SK-N-SH (cell line): Measurements from ENCODE around the gene TIMM17A.
A peak's percentile ranks its signal among the peaks of the same experiment; 100 is the strongest.

Experiments
- CHD2 ChIP-seq: fragments of 150-350 bp; IDR thresholded peaks from 2 replicates; pipeline ENCODE4 v1.6.1; 2018; ENCODE audit warnings: low read length; ENCODE audit not compliant: partially characterized antibody
- EP300 ChIP-seq, 2 experiments: IDR thresholded peaks; 2 replicates each; pipeline versions ENCODE4 v1.4.0 to v1.6.1; 2012; ENCODE audit warnings: borderline replicate concordance in 1 of 2, low read depth in 1 of 2, low read length in 1 of 2
- EZH2phosphoT487 ChIP-seq: fragments of 200-600 bp; sonication (generic); IDR thresholded peaks from 2 replicates; pipeline ENCODE4 v1.6.1; 2017; ENCODE audit warnings: low read depth, mixed run types, mild to moderate bottlenecking, antibody characterized with exemption, moderate library complexity, borderline replicate concordance
- GABPA ChIP-seq: IDR thresholded peaks from 2 replicates; pipeline ENCODE4 v1.4.0; 2012; ENCODE audit warnings: low read depth, mild to moderate bottlenecking
- JUND ChIP-seq: IDR thresholded peaks from 2 replicates; pipeline ENCODE4 v1.4.0; 2012
- MXI1 ChIP-seq: IDR thresholded peaks from 2 replicates; pipeline ENCODE4 v1.6.1; 2012; ENCODE audit warnings: mild to moderate bottlenecking, low read depth, low read length, improper control_type of control experiment
- POLR2AphosphoS5 ChIP-seq: IDR thresholded peaks from 2 replicates; pipeline ENCODE4 v1.6.1; 2012; ENCODE audit warnings: low read depth, low read length
- RAD21 ChIP-seq: IDR thresholded peaks from 2 replicates; pipeline ENCODE4 v1.6.1; 2012; ENCODE audit warnings: mild to moderate bottlenecking, low read length
- SMC3 ChIP-seq: IDR thresholded peaks from 2 replicates; pipeline ENCODE4 v1.6.1; 2012; ENCODE audit warnings: low read depth, low read length, improper control_type of control experiment
- TAF1 ChIP-seq: IDR thresholded peaks from 2 replicates; pipeline ENCODE4 v1.6.1; 2012; ENCODE audit warnings: low read depth, mild to moderate bottlenecking, low read length, moderate library complexity, borderline replicate concordance
- TF ChIP-seq, protein P1 (sequence below): fragments of 200-600 bp; sonication (generic); IDR thresholded peaks from 2 replicates; pipeline ENCODE4 v1.6.1; 2017; ENCODE audit warnings: antibody characterized with exemption, mild to moderate bottlenecking, moderate library complexity
- TF ChIP-seq, protein P2 (sequence below): IDR thresholded peaks from 2 replicates; pipeline ENCODE4 v1.4.0; 2012; ENCODE audit warnings: low read depth
- TF ChIP-seq, protein P3 (sequence below): IDR thresholded peaks from 2 replicates; pipeline ENCODE4 v1.4.0; 2012; ENCODE audit warnings: low read depth, borderline replicate concordance

DNA sequence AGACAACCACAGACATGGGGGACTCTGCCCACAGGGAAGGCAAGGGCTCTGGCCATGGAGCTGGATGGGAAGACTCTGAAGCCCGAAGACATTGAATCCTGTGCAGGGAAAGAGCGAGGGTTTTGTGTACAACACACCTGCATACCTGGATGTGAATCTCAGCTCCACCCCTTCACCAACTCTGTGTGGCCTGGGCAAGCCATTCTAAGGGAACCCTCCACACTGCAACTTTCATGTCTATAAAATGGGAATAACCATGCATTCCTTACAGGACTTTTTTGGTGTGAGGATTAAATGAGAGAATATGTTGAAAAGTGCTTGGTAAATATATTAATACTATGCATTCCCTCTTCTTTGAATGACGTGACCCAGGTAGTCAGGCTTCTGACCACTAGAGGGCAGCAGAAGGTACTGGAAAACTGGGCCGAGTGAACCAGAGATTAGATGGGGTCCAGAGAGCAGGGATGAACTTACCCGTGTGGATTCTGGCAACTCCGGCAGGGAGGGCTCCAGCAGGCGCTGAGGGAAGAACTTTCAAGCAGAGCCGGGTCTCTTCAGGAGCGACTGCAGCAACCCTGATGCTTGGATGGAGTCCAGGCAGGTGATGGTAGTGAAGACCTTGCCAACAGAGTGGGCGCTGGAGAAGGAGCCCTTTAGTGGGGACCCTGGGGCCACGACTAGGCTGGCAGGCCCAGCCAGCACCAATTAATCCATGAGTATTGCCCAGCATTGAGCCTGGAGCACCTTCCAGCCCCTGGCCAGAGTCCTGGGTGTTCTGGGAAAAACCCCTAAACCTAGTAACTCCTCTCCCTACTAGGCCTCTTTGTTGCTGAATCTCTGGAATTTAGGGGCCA, 54.2 kb downstream of the TIMM17A start:
- TF ChIP-seq CHD2: no peak
- TF ChIP-seq, protein P1, sequence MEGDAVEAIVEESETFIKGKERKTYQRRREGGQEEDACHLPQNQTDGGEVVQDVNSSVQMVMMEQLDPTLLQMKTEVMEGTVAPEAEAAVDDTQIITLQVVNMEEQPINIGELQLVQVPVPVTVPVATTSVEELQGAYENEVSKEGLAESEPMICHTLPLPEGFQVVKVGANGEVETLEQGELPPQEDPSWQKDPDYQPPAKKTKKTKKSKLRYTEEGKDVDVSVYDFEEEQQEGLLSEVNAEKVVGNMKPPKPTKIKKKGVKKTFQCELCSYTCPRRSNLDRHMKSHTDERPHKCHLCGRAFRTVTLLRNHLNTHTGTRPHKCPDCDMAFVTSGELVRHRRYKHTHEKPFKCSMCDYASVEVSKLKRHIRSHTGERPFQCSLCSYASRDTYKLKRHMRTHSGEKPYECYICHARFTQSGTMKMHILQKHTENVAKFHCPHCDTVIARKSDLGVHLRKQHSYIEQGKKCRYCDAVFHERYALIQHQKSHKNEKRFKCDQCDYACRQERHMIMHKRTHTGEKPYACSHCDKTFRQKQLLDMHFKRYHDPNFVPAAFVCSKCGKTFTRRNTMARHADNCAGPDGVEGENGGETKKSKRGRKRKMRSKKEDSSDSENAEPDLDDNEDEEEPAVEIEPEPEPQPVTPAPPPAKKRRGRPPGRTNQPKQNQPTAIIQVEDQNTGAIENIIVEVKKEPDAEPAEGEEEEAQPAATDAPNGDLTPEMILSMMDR: peak; percentile 96
- TF ChIP-seq RAD21: peak; percentile 90
- no peak for TF ChIP-seq JUND
- no peak for TF ChIP-seq EP300 (IDR thresholded peaks at IDR 0.05; ENCODE audit: borderline replicate concordance in 1 of 2, low read depth in 1 of 2, low read length in 1 of 2)
- no peak for TF ChIP-seq MXI1
- TF ChIP-seq SMC3: peak; percentile 94
- TF ChIP-seq POLR2AphosphoS5: no peak
- TF ChIP-seq, protein P2, sequence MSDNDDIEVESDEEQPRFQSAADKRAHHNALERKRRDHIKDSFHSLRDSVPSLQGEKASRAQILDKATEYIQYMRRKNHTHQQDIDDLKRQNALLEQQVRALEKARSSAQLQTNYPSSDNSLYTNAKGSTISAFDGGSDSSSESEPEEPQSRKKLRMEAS: no peak
- no peak for TF ChIP-seq TAF1
- TF ChIP-seq EZH2phosphoT487: no peak
- no peak for TF ChIP-seq GABPA
- TF ChIP-seq, protein P3, sequence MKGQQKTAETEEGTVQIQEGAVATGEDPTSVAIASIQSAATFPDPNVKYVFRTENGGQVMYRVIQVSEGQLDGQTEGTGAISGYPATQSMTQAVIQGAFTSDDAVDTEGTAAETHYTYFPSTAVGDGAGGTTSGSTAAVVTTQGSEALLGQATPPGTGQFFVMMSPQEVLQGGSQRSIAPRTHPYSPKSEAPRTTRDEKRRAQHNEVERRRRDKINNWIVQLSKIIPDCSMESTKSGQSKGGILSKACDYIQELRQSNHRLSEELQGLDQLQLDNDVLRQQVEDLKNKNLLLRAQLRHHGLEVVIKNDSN: no peak
